ENCODE results near the gene TMEM63A. TPM values are rescaled to one million over a fixed set of nuclear protein-coding genes. Genes with fewer than 3 reads are reported as not detected.

The TMEM63A gene
- total and polyA plus RNA-seq, 10 of the 15 experiments (the other 5 are each of a cell fraction or from before 2014, with no cell fraction given) = 1.3 to 33.5 (median 15.2) TPM

- ChIA-PET CTCF (no interaction called here), RAD21 (ENCODE audit: unreplicated experiment) (no interaction called here), POLR2A (interaction anchor here (1.3 kb wide), 1 partner anchor 13 kb away, joined by 3 read pairs; no protein-coding TSS in a partner anchor), SMC1A (ENCODE audit: uncharacterized antibody, unreplicated experiment) (interaction anchor here (1.6 kb wide), 1 partner anchor 8 kb away, joined by 3 read pairs; no protein-coding TSS in a partner anchor)
- Histone ChIP-seq H3K4me1 (ENCODE audit: control insufficient read depth, insufficient read depth, low read length) (peaks cover 6% of the 10 kb centered on the region), H3K27ac (ENCODE audit: control insufficient read depth, insufficient read depth) (no peak overlapping the region), H3K4me3 (no peak overlapping the region), H3K9me3 (replicated peaks; ENCODE audit: control insufficient read depth, insufficient read depth, low read length) (no peaks in the 10 kb centered on the region), H3K79me2 (ENCODE audit: control insufficient read depth, insufficient read depth, low read length) (no peaks in the 10 kb centered on the region), H2AFZ (ENCODE audit: control insufficient read depth, low read depth, low read length) (no peak overlapping the region), H3K36me3 (ENCODE audit: control insufficient read depth in 2 of 2, insufficient read depth in 2 of 2, low read length in 1 of 2) (peaks cover 18 to 22% of the 10 kb centered on the region in 2 experiments), H3K27me3 (replicated peaks in 1 of 2; ENCODE audit: control insufficient read depth in 2 of 2, insufficient read depth in 2 of 2, low read length in 1 of 2) (no peaks in the 10 kb centered on the region), H3K9ac (ENCODE audit: control insufficient read depth, insufficient read depth, low read length) (no peak overlapping the region), H4K20me1 (ENCODE audit: control insufficient read depth, insufficient read depth) (no peaks in the 10 kb centered on the region), H3K4me2 (ENCODE audit: control insufficient read depth, insufficient read depth) (no peak overlapping the region)
- DNase-seq (ENCODE audit: low read depth, low spot score) (no peak), ATAC-seq (no peak), FAIRE-seq (no peak)
- 78% methylated on average over 13 of the region's 13 CpGs for WGBS (ENCODE audit: insufficient coverage, insufficient replicate concordance, low lambda C conversion rate, missing lambda C conversion rate)
- intact Hi-C loops (cut with micrococcal nuclease; ENCODE audit: unreplicated experiment) = no loop called here
- TF ChIP-seq CEBPB (IDR thresholded peaks at IDR 0.05; ENCODE audit: borderline replicate concordance in 1 of 2, low read depth in 2 of 2, low read length in 2 of 2) = no peak
- no peak for TF ChIP-seq CHD2 (IDR thresholded peaks at IDR 0.05; ENCODE audit: borderline replicate concordance, low read depth, low read length)
- in situ Hi-C loops (cut with MboI) = no loop called here
- BruUV-seq (replicated peaks) = no TSS peak
These were observed 16.7 kb downstream of the TMEM63A start for GRCh38 chr1:225865514-225865913.

DNA sequence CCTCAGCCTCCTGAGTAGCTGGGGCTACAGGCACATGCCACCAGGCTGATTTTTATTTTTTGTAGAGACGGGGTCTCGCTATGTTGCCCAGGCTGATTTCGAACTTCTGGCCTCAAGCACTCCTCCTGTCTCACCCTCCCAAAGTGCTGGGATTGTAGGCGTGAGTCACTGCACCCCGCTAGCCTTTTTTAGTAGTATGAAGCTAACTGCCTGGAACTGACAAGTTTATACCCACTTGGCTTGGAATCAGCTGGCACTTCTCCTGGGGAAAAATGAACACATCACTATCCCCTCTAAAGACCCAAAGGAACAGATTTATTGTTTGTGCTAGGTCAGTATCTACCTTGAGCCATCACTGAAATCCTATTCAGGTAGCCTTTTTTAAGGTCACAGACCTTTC lies 19.0 kb downstream of the TMEM63A start:
- ChIA-PET CTCF (no interaction called here), SMC1A (ENCODE audit: uncharacterized antibody, unreplicated experiment) (interaction anchor here (0.9 kb wide), 1 partner anchor 19 kb away, joined by 3 read pairs; the partner anchor contains the start of gene TMEM63A)
- peaks cover 18 to 20% of the 10 kb centered on the region in 2 experiments for H3K36me3 ChIP-seq (ENCODE audit: control insufficient read depth in 2 of 2, insufficient read depth in 2 of 2, low read length in 1 of 2)

More for the DNA sequence above, 19.0 kb downstream of the TMEM63A start:
- DNase-seq (ENCODE audit: low read depth, low spot score) = no peak
- ChIA-PET POLR2A (no interaction called here), RAD21 (ENCODE audit: unreplicated experiment) (no interaction called here)
- 98% methylated on average over 5 of the region's 5 CpGs for WGBS (ENCODE audit: insufficient coverage, insufficient replicate concordance, low lambda C conversion rate, missing lambda C conversion rate)
- Histone ChIP-seq H3K9ac (ENCODE audit: control insufficient read depth, insufficient read depth, low read length) (no peak overlapping the region), H3K9me3 (replicated peaks; ENCODE audit: control insufficient read depth, insufficient read depth, low read length) (no peaks in the 10 kb centered on the region), H3K4me1 (ENCODE audit: control insufficient read depth, insufficient read depth, low read length) (peaks cover 6% of the 10 kb centered on the region), H3K27ac (ENCODE audit: control insufficient read depth, insufficient read depth) (no peak overlapping the region), H2AFZ (ENCODE audit: control insufficient read depth, low read depth, low read length) (no peak overlapping the region), H3K79me2 (ENCODE audit: control insufficient read depth, insufficient read depth, low read length) (no peaks in the 10 kb centered on the region), H3K4me3 (no peak overlapping the region), H3K4me2 (ENCODE audit: control insufficient read depth, insufficient read depth) (no peak overlapping the region), H3K27me3 (replicated peaks in 1 of 2; ENCODE audit: control insufficient read depth in 2 of 2, insufficient read depth in 2 of 2, low read length in 1 of 2) (no peaks in the 10 kb centered on the region), H4K20me1 (ENCODE audit: control insufficient read depth, insufficient read depth) (no peaks in the 10 kb centered on the region)
- FAIRE-seq = no peak
- TF ChIP-seq BCLAF1 (IDR thresholded peaks at IDR 0.05) = no peak
- no peak for TF ChIP-seq ZNF207 (IDR thresholded peaks at IDR 0.05; ENCODE audit: borderline replicate concordance)
- no peak for TF ChIP-seq BCL11A (IDR thresholded peaks at IDR 0.05; ENCODE audit: low read depth, low read length)
- TF ChIP-seq ASH2L (IDR thresholded peaks at IDR 0.05; ENCODE audit: borderline replicate concordance, low read depth) = no peak
- TF ChIP-seq RBBP5 (conservative IDR thresholded peaks at IDR 0.05) = no peak
- no peak for TF ChIP-seq FOS (IDR thresholded peaks at IDR 0.05; ENCODE audit: borderline replicate concordance, extremely low read depth, insufficient read length)
- no peak for TF ChIP-seq RFX5 (IDR thresholded peaks at IDR 0.05; ENCODE audit: low read depth, low read length)
- TF ChIP-seq NR2F1 (conservative IDR thresholded peaks at IDR 0.05) = no peak
- no peak for TF ChIP-seq ZBED1 (IDR thresholded peaks at IDR 0.05; ENCODE audit: borderline replicate concordance)
- TF ChIP-seq FOXK2 (IDR thresholded peaks at IDR 0.05) = no peak
- no peak for TF ChIP-seq FOXM1 (IDR thresholded peaks at IDR 0.05; ENCODE audit: low read depth, low read length)
- no peak for TF ChIP-seq ZSCAN29 (IDR thresholded peaks at IDR 0.05)
- TF ChIP-seq STAT3 (IDR thresholded peaks at IDR 0.05; ENCODE audit: low read depth, low read length) = no peak
- intact Hi-C loops (cut with micrococcal nuclease; ENCODE audit: unreplicated experiment) = no loop called here
- ATAC-seq = no peak
- in situ Hi-C loops (cut with MboI) = no loop called here
- BruUV-seq (replicated peaks) = no TSS peak
